Upper lobe of left lung (tissue), 6 donors: Measurements from ENCODE around the gene RIPK4. TPM values are rescaled to one million over a fixed set of nuclear protein-coding genes. Genes with fewer than 3 reads are reported as not detected.

Source experiments
- ATAC-seq, 2 donors: fragments of 200-7000 bp; cut with Tn5 transposase; one replicate each; pipeline ENCODE4 v1.9.1; 2022; ENCODE audit warnings: mild to moderate bottlenecking in 2 of 2, moderate library complexity in 2 of 2; ENCODE audit not compliant: low FRiP score in 2 of 2
- DNase-seq, 2 donors: peaks; one replicate each; pipeline ENCODE4 v3.0.0-alpha.2; 2019 to 2020
- H3K27ac ChIP-seq, 4 donors: fragments of 200-600 bp; sonication (generic); one replicate each; pipeline ENCODE4 v1.5.1; 2016 to 2019
- H3K27me3 ChIP-seq, 4 donors: fragments of 200-600 bp; sonication (generic); one replicate each; pipeline ENCODE4 v1.5.1; 2017 to 2019
- H3K36me3 ChIP-seq, 4 donors: fragments of 200-600 bp; sonication (generic); one replicate each; pipeline ENCODE4 v1.5.1; 2016 to 2019
- H3K4me1 ChIP-seq, 4 donors: fragments of 200-600 bp; sonication (generic); one replicate each; pipeline ENCODE4 v1.5.1; 2018 to 2019
- H3K4me3 ChIP-seq, 4 donors: fragments of 200-600 bp; sonication (generic); one replicate each; pipeline ENCODE4 v1.5.1; 2017 to 2019; ENCODE audit warnings: mild to moderate bottlenecking in 2 of 4, moderate library complexity in 1 of 4
- H3K9me3 ChIP-seq, 4 donors: fragments of 200-600 bp; sonication (generic); one replicate each; pipeline ENCODE4 v1.5.1; 2018 to 2019
- CTCF ChIP-seq, 6 experiments: fragments of 450-650 bp in 4 of 6; fragments of 200-600 bp in 2 of 6; sonication (generic) in 2 of 6; IDR thresholded peaks; one replicate each; pipeline ENCODE4 v1.5.1; 2016 to 2019; ENCODE audit warnings: antibody characterized with exemption in 6 of 6
- EP300 ChIP-seq, 4 donors: sonication (generic); formaldehyde crosslinking; IDR thresholded peaks; one replicate each; pipeline ENCODE4 v1.5.1; 2017; ENCODE audit warnings: antibody characterized with exemption in 4 of 4, control low read depth in 2 of 4
- POLR2A ChIP-seq, 4 donors: fragments of 450-650 bp; IDR thresholded peaks; one replicate each; pipeline ENCODE4 v1.5.1; 2016 to 2017; ENCODE audit warnings: antibody characterized with exemption in 4 of 4, mild to moderate bottlenecking in 2 of 4
- POLR2AphosphoS5 ChIP-seq, 2 donors: sonication (generic); formaldehyde crosslinking; IDR thresholded peaks; one replicate each; pipeline ENCODE4 v1.5.1; 2017; ENCODE audit warnings: antibody characterized with exemption in 2 of 2
- WGBS, 2 donors: methylation state at CpG; one replicate each; pipeline ENCODE4 v1.1.5; 2017 to 2018; 5-methylcytosine and 5-hydroxymethylcytosine counted together
- total RNA-seq, 6 donors: library from RNA; depleted of rRNA in 4 of 6; stranded (reverse); fragments of >200 nt in 4 of 6; gene quantifications; one replicate each; pipeline versions ENCODE4 v1.1.0 to v1.2.1, GENCODE V29; 2016 to 2021
- donor health status: DM: no; HTN: no; CAD: no; lungs with moderate emphysema.
- donor health status: DM: no; HTN: yes; CAD: no; lungs with severe emphysema.

The RIPK4 gene
- total RNA-seq, 6 donors from 2014 or later: 6.3 to 18.6 (median 14.9) TPM

GRCh38 chr21:41764558-41765419, 2.1 kb downstream of the RIPK4 start:
- Histone ChIP-seq H3K36me3 (no peaks in the 10 kb centered on the region), H3K9me3 (no peaks in the 10 kb centered on the region), H3K27ac (peak overlapping the region in 3 of 4 donors; percentile 17 to 85 (median 84)), H3K4me1 (peaks cover 43 to 91% (median 60%) of the 10 kb centered on the region in 4 donors), H3K4me3 (peak overlapping the region in 2 of 4 donors; percentile 54 to 65), H3K27me3 (peaks cover 0 to 36% (median 16%) of the 10 kb centered on the region in 4 donors)
- no peak for DNase-seq
- no peak for ATAC-seq
- TF ChIP-seq EP300 (IDR thresholded peaks at IDR 0.05) (no peak), POLR2A (IDR thresholded peaks at IDR 0.05) (no peak), CTCF (IDR thresholded peaks at IDR 0.05) (no peak), POLR2AphosphoS5 (IDR thresholded peaks at IDR 0.05) (no peak)
- WGBS, 2 donors: 51 to 67% methylated on average over 5 to 7 of the region's 7 CpGs

GRCh38 chr21:41763996-41764395, 2.9 kb downstream of the RIPK4 start:
- Histone ChIP-seq H3K36me3 (no peaks in the 10 kb centered on the region), H3K27ac (peak overlapping the region in 3 of 4 donors; percentile 17 to 58 (median 21)), H3K9me3 (no peaks in the 10 kb centered on the region), H3K4me1 (peaks cover 43 to 86% (median 59%) of the 10 kb centered on the region in 4 donors), H3K27me3 (peaks cover 0 to 36% (median 16%) of the 10 kb centered on the region in 4 donors), H3K4me3 (no peak overlapping the region)
- 60 to 71% methylated on average over 1 to 8 of the region's 8 CpGs for WGBS, 2 donors
- DNase-seq: no peak
- ATAC-seq: no peak
- no peak for TF ChIP-seq CTCF (IDR thresholded peaks at IDR 0.05)
- TF ChIP-seq POLR2A (IDR thresholded peaks at IDR 0.05): no peak
- no peak for TF ChIP-seq POLR2AphosphoS5 (IDR thresholded peaks at IDR 0.05)
- TF ChIP-seq EP300 (IDR thresholded peaks at IDR 0.05): no peak

GRCh38 chr21:41763398-41763931, 3.4 kb downstream of the RIPK4 start:
- H3K36me3 ChIP-seq: no peaks in the 10 kb centered on the region
- ATAC-seq (no peak), DNase-seq (no peak)
- TF ChIP-seq EP300 (IDR thresholded peaks at IDR 0.05) (no peak), CTCF (IDR thresholded peaks at IDR 0.05) (no peak), POLR2A (IDR thresholded peaks at IDR 0.05) (no peak), POLR2AphosphoS5 (IDR thresholded peaks at IDR 0.05) (no peak)
- no peak overlapping the region for H3K4me3 ChIP-seq
- H3K9me3 ChIP-seq: no peaks in the 10 kb centered on the region
- peak overlapping the region in 1 of 4 donors; percentile 58 for H3K27ac ChIP-seq
- H3K27me3 ChIP-seq: peaks cover 0 to 33% (median 13%) of the 10 kb centered on the region in 4 donors
- peaks cover 38 to 81% (median 54%) of the 10 kb centered on the region in 4 donors for H3K4me1 ChIP-seq
- 40 to 50% methylated on average over 21 of the region's 21 CpGs for WGBS, 2 donors

GRCh38 chr21:41762753-41763152, 4.1 kb downstream of the RIPK4 start:
- peaks cover 30 to 74% (median 47%) of the 10 kb centered on the region in 4 donors for H3K4me1 ChIP-seq
- no peak for DNase-seq
- H3K27me3 ChIP-seq: peaks cover 0 to 26% (median 10%) of the 10 kb centered on the region in 4 donors
- H3K27ac ChIP-seq: peak overlapping the region in 1 of 4 donors; percentile 80
- H3K4me3 ChIP-seq: no peak overlapping the region
- TF ChIP-seq POLR2A (IDR thresholded peaks at IDR 0.05) (no peak), POLR2AphosphoS5 (IDR thresholded peaks at IDR 0.05) (no peak), CTCF (IDR thresholded peaks at IDR 0.05) (no peak), EP300 (IDR thresholded peaks at IDR 0.05) (no peak)
- no peak for ATAC-seq
- 42 to 45% methylated on average over 15 to 16 of the region's 16 CpGs for WGBS, 2 donors
- H3K9me3 ChIP-seq: no peaks in the 10 kb centered on the region
- H3K36me3 ChIP-seq: no peaks in the 10 kb centered on the region
